GM13976 (cell line): Measurements from ENCODE around the gene FHAD1.

Source experiments
- DNase-seq: peaks from one replicate; pipeline ENCODE4 v3.0.0; 2012; ENCODE audit warnings: low spot score
- in situ Hi-C: fragments of 300-500 bp; cut with MboI; formaldehyde crosslinking; loops from one replicate; pipeline ENCODE4 v1.12.0; 2022; ENCODE audit warnings: low sequenced_read_pairs, mixed read lengths, inconsistent platforms; ENCODE audit not compliant: unreplicated experiment
- TF ChIP-seq, protein P1 (sequence below): IDR thresholded peaks from 2 replicates; pipeline ENCODE4 v1.5.1; 2012; ENCODE audit warnings: borderline replicate concordance, mild to moderate bottlenecking; ENCODE audit not compliant: insufficient read depth; ENCODE audit errors: extremely low read depth, missing control alignments, control extremely low read depth

The FHAD1 gene

DNA sequence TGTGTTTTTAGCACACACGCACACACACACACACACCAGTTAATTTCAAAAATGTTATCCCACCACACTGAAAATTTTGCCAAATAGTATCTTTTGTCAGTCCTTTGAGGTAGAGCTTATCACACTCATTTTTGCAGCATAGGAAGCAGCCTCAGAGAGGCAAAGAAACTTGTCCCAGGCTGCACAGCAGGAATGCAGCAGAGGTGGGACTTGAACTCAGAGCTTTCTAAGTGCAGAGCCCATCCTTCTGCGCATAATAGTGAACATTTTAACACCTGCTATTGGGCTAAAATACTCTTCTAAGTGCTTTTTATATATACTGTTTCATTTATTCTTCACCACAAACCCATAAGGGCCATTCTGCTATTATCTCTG lies 15.0 kb downstream of the FHAD1 start:
- in situ Hi-C loops, result no loop called here
- no peak for DNase-seq
- TF ChIP-seq, protein P1, sequence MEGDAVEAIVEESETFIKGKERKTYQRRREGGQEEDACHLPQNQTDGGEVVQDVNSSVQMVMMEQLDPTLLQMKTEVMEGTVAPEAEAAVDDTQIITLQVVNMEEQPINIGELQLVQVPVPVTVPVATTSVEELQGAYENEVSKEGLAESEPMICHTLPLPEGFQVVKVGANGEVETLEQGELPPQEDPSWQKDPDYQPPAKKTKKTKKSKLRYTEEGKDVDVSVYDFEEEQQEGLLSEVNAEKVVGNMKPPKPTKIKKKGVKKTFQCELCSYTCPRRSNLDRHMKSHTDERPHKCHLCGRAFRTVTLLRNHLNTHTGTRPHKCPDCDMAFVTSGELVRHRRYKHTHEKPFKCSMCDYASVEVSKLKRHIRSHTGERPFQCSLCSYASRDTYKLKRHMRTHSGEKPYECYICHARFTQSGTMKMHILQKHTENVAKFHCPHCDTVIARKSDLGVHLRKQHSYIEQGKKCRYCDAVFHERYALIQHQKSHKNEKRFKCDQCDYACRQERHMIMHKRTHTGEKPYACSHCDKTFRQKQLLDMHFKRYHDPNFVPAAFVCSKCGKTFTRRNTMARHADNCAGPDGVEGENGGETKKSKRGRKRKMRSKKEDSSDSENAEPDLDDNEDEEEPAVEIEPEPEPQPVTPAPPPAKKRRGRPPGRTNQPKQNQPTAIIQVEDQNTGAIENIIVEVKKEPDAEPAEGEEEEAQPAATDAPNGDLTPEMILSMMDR, result no peak

GRCh38 chr1:15262706-15263105 lies 15.7 kb downstream of the FHAD1 start:
- TF ChIP-seq, protein P1, result no peak
- DNase-seq, result no peak
- in situ Hi-C loops, result no loop called here

DNA sequence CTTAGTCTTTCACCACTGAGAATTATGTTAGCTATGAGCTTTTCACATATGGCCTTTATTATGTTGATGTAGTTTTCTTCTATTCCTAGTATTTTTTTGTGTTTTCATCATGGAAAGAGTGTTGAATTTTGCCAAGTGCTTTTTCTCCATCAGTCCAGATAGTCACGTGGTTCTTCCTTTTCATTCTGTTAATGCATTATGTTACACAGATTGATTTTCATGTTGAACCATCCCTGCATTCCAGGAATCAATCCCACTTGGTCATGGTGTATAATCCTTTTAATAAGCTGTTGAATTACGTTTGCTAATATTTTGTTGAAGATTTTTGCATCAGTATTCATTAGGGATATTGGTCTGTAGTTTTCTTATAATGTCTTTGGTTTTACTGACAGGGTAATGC lies 17.7 kb downstream of the FHAD1 start:
- in situ Hi-C loops, result no loop called here
- TF ChIP-seq, protein P1, result no peak
- DNase-seq, result no peak

GRCh38 chr1:15271196-15271595 lies 24.2 kb downstream of the FHAD1 start:
- DNase-seq, result no peak
- in situ Hi-C loops, result no loop called here
- TF ChIP-seq, protein P1, result no peak

GRCh38 chr1:15272009-15272781 lies 25.2 kb downstream of the FHAD1 start:
- peak; percentile 78 for DNase-seq
- TF ChIP-seq, protein P1, result peak; percentile 71
- in situ Hi-C loops, result no loop called here

DNA sequence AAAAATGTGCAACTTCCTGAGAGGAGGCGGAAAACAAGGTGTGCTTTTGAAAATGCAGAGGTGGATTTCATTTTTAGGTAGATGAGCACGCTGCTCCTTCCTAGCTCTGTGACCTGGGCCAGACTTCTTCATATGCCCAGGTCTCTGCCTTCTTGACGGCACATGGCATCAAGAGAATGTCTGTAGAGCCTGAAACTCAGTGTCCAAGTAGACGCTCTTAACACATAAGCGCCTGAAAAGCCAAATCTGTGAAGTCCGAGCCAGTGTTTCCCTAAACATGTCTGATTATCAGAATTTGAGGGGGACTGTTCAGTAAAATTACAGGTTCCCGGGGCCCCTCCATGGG lies 25.7 kb downstream of the FHAD1 start:
- TF ChIP-seq, protein P1, result no peak
- in situ Hi-C loops, result no loop called here
- DNase-seq, result no peak
